ENCODE data around the gene NT5M. TPM values are rescaled to one million over a fixed set of nuclear protein-coding genes. Genes with fewer than 3 reads are reported as not detected.
"Not testable (repeated sequence)": the region's sequence is repeated elsewhere in the genome, so short reads cannot be mapped to it uniquely, and the experiment has no call there.

NT5M gene
- total RNA-seq, 2 donors from 2014 or later = 6.5 to 11.8 TPM

- H3K9ac ChIP-seq (ENCODE audit: extremely low read depth, low read length, poor library complexity, severe bottlenecking) = no peak overlapping the region
- no peaks in the 10 kb centered on the region for H3K4me1 Mint-ChIP-seq
- no peaks in the 10 kb centered on the region for H3K27me3 ChIP-seq (ENCODE audit: control insufficient read depth, insufficient read depth, low read length, poor library complexity, severe bottlenecking)
- no peaks in the 10 kb centered on the region for H3K9me3 Mint-ChIP-seq
- H3K4me3 Mint-ChIP-seq = no peak overlapping the region
- H3K27me3 Mint-ChIP-seq (ENCODE audit: insufficient read depth) = peaks cover 1% of the 10 kb centered on the region
- 79 to 89% methylated on average over 4 to 6 of the region's 6 CpGs for WGBS, 2 experiments (ENCODE audit: insufficient coverage in 1 of 2, insufficient read length in 1 of 2)
- H3K36me3 ChIP-seq (ENCODE audit: control insufficient read depth, insufficient read depth, low read length) = no peaks in the 10 kb centered on the region
- no peak for TF ChIP-seq CTCF (conservative IDR thresholded peaks at IDR 0.05)
- no peaks in the 10 kb centered on the region for H3K36me3 Mint-ChIP-seq (ENCODE audit: low read depth)
- DNase-seq = no peak
- no peak overlapping the region for H3K27ac Mint-ChIP-seq
- no peaks in the 10 kb centered on the region for H3K9me3 ChIP-seq (ENCODE audit: control insufficient read depth, low read length)
- no peak overlapping the region for H3K27ac ChIP-seq (ENCODE audit: low read depth, low read length)
- H3K4me1 ChIP-seq (ENCODE audit: control insufficient read depth, insufficient read depth, low read length) = no peaks in the 10 kb centered on the region
- no peak overlapping the region for H3K4me3 ChIP-seq (ENCODE audit: low read length)
Observed at GRCh38 chr17:17381446-17382064, 78.4 kb downstream of the NT5M start.

- Histone ChIP-seq H3K4me1 (ENCODE audit: control insufficient read depth, insufficient read depth, low read length) (no peaks in the 10 kb centered on the region), H3K9ac (ENCODE audit: extremely low read depth, low read length, poor library complexity, severe bottlenecking) (no peak overlapping the region), H3K36me3 (ENCODE audit: control insufficient read depth, insufficient read depth, low read length) (no peaks in the 10 kb centered on the region), H3K27ac (ENCODE audit: low read depth, low read length) (no peak overlapping the region), H3K27me3 (ENCODE audit: control insufficient read depth, insufficient read depth, low read length, poor library complexity, severe bottlenecking) (no peaks in the 10 kb centered on the region), H3K4me3 (ENCODE audit: low read length) (no peak overlapping the region), H3K9me3 (ENCODE audit: control insufficient read depth, low read length) (no peaks in the 10 kb centered on the region)
- no peak overlapping the region for H3K4me3 Mint-ChIP-seq
- no peak for TF ChIP-seq CTCF (conservative IDR thresholded peaks at IDR 0.05)
- no peak overlapping the region for H3K27ac Mint-ChIP-seq
- H3K36me3 Mint-ChIP-seq (ENCODE audit: low read depth) = no peaks in the 10 kb centered on the region
- H3K9me3 Mint-ChIP-seq = no peaks in the 10 kb centered on the region
- WGBS, 2 experiments (ENCODE audit: insufficient coverage in 1 of 2, insufficient read length in 1 of 2) = 90 to 92% methylated on average over 3 of the region's 3 CpGs
- DNase-seq = no peak
- H3K27me3 Mint-ChIP-seq (ENCODE audit: insufficient read depth) = peaks cover 1% of the 10 kb centered on the region
- no peaks in the 10 kb centered on the region for H3K4me1 Mint-ChIP-seq
Observed at GRCh38 chr17:17382065-17382459, 78.9 kb downstream of the NT5M start.

GRCh38 chr17:17382971-17383370, 79.8 kb downstream of the NT5M start:
- no peak overlapping the region for H3K27ac Mint-ChIP-seq
- H3K27ac ChIP-seq (ENCODE audit: low read depth, low read length) = no peak overlapping the region
- DNase-seq = no peak
- H3K4me1 ChIP-seq (ENCODE audit: control insufficient read depth, insufficient read depth, low read length) = no peaks in the 10 kb centered on the region
- H3K36me3 Mint-ChIP-seq (ENCODE audit: low read depth) = no peaks in the 10 kb centered on the region
- no peaks in the 10 kb centered on the region for H3K9me3 ChIP-seq (ENCODE audit: control insufficient read depth, low read length)
- WGBS, 2 experiments (ENCODE audit: insufficient coverage in 1 of 2, insufficient read length in 1 of 2) = 91 to 96% methylated on average over 6 of the region's 6 CpGs
- no peaks in the 10 kb centered on the region for H3K36me3 ChIP-seq (ENCODE audit: control insufficient read depth, insufficient read depth, low read length)
- H3K4me1 Mint-ChIP-seq = no peaks in the 10 kb centered on the region
- no peaks in the 10 kb centered on the region for H3K27me3 ChIP-seq (ENCODE audit: control insufficient read depth, insufficient read depth, low read length, poor library complexity, severe bottlenecking)
- H3K9me3 Mint-ChIP-seq = no peaks in the 10 kb centered on the region
- H3K9ac ChIP-seq (ENCODE audit: extremely low read depth, low read length, poor library complexity, severe bottlenecking) = no peak overlapping the region
- TF ChIP-seq CTCF (conservative IDR thresholded peaks at IDR 0.05) = no peak
- no peak overlapping the region for H3K4me3 ChIP-seq (ENCODE audit: low read length)
- peaks cover 1% of the 10 kb centered on the region for H3K27me3 Mint-ChIP-seq (ENCODE audit: insufficient read depth)
- H3K4me3 Mint-ChIP-seq = no peak overlapping the region

- not testable (repeated sequence) for H3K36me3 Mint-ChIP-seq (ENCODE audit: low read depth); H3K27me3 Mint-ChIP-seq (ENCODE audit: insufficient read depth)
Observed at GRCh38 chr17:17383431-17384290, 80.5 kb downstream of the NT5M start.

More at GRCh38 chr17:17383431-17384290, 80.5 kb downstream of the NT5M start:
- not testable (repeated sequence) for H3K9me3 Mint-ChIP-seq; H3K4me3 ChIP-seq (ENCODE audit: low read length); DNase-seq; H3K9ac ChIP-seq (ENCODE audit: extremely low read depth, low read length, poor library complexity, severe bottlenecking); H3K4me1 Mint-ChIP-seq; H3K27ac Mint-ChIP-seq; H3K9me3 ChIP-seq (ENCODE audit: control insufficient read depth, low read length); H3K27me3 ChIP-seq (ENCODE audit: control insufficient read depth, insufficient read depth, low read length, poor library complexity, severe bottlenecking); H3K27ac ChIP-seq (ENCODE audit: low read depth, low read length); H3K4me1 ChIP-seq (ENCODE audit: control insufficient read depth, insufficient read depth, low read length); H3K4me3 Mint-ChIP-seq; H3K36me3 ChIP-seq (ENCODE audit: control insufficient read depth, insufficient read depth, low read length)
- WGBS, 2 experiments (ENCODE audit: insufficient coverage in 1 of 2, insufficient read length in 1 of 2) = 95 to 97% methylated on average over 52 to 61 of the region's 61 CpGs
